H1 (cell line): Measurements from ENCODE around the gene FANK1. TPM values are rescaled to one million over a fixed set of nuclear protein-coding genes. Genes with fewer than 3 reads are reported as not detected.

ENCODE experiments used
- CREB1 ChIP-seq: IDR thresholded peaks from 2 replicates; pipeline ENCODE4 v1.6.1; 2012; ENCODE audit warnings: inconsistent platforms
- TEAD4 ChIP-seq: IDR thresholded peaks from 2 replicates; pipeline ENCODE4 v1.6.1; 2012; ENCODE audit warnings: low read depth, low read length, inconsistent platforms, mixed read lengths
- polyA plus RNA-seq, 7 experiments: library from polyadenylated mRNA; depleted of rRNA in 3 of 7; stranded (reverse) in 5 of 7; unstranded in 2 of 7; fragments of >200 nt in 5 of 7; fragments of 200-250 nt in 2 of 7; gene quantifications; 1 replicate in 5 of 7; 2 replicates in 1 of 7; 4 replicates in 1 of 7; pipeline versions ENCODE4 v1.2.1 to v1.2.3, GENCODE V29; 2011 to 2013; ENCODE audit warnings: missing spikeins in 2 of 7, mixed read lengths in 2 of 7
- total RNA-seq: library from RNA; stranded (reverse); fragmentation: NEBNext Ultra II Directional; extraction: Animal tissue kit (Norgen Biotek cat#: 25700); gene quantifications from 2 replicates; pipeline ENCODE4 v1.2.1, GENCODE V29; 2021
- TF ChIP-seq, protein P1 (sequence below): fragments of 300-600 bp; sonication (generic); IDR thresholded peaks from 2 replicates; pipeline ENCODE4 v1.7.1; 2012; ENCODE audit warnings: low read length, moderate library complexity, mild to moderate bottlenecking, inconsistent platforms; ENCODE audit not compliant: insufficient replicate concordance

FANK1 gene
- total and polyA plus RNA-seq, 2 of the 8 experiments (the other 6 are each of a cell fraction or from before 2014, with no cell fraction given), result 1.2 TPM; not detected in 1

DNA sequence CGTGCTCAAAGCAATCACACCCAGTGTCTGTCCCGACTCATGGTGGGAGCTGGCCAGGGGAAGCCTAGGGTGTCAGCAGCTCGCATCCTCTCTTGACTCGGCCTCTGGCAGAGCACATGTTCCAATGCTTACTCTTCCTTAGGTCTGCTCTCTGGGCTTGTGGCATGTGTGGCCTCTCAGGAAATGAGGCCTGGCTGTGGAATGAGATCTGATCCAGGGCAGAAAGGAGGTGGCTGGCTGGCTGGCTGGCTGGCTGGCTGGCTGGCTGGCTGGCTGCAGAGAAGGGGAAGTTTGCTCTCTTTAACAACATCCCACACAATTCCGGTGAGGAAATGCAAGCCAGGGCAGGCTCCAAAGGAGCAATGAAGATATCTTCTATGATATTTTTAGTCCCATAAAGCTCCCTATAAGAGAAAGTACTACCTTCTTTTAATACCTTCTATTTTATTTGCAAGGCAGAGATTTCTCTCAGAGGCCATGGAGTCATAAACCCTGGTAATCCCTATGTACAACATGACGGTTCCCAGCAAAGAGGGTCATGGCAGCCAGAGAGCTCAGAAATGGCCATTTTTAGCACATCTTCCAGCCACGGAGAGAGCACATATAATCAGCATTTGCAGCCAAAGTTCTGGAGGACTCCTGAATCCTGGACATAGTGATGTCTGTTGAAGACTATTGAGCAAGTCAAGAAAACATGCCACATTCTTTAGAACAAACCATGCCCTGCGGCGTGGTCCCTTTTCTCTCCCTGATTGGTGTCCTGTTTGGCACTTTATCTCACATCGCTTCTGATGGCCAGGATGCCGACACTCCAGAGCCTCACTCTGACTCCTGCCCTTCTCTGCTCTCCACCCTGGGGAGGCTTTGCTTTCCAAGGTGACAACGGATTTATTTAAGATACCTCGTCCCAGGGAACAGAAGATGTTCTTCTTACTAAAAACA, 153.7 kb downstream of the FANK1 start (continued):
- TF ChIP-seq, protein P1, sequence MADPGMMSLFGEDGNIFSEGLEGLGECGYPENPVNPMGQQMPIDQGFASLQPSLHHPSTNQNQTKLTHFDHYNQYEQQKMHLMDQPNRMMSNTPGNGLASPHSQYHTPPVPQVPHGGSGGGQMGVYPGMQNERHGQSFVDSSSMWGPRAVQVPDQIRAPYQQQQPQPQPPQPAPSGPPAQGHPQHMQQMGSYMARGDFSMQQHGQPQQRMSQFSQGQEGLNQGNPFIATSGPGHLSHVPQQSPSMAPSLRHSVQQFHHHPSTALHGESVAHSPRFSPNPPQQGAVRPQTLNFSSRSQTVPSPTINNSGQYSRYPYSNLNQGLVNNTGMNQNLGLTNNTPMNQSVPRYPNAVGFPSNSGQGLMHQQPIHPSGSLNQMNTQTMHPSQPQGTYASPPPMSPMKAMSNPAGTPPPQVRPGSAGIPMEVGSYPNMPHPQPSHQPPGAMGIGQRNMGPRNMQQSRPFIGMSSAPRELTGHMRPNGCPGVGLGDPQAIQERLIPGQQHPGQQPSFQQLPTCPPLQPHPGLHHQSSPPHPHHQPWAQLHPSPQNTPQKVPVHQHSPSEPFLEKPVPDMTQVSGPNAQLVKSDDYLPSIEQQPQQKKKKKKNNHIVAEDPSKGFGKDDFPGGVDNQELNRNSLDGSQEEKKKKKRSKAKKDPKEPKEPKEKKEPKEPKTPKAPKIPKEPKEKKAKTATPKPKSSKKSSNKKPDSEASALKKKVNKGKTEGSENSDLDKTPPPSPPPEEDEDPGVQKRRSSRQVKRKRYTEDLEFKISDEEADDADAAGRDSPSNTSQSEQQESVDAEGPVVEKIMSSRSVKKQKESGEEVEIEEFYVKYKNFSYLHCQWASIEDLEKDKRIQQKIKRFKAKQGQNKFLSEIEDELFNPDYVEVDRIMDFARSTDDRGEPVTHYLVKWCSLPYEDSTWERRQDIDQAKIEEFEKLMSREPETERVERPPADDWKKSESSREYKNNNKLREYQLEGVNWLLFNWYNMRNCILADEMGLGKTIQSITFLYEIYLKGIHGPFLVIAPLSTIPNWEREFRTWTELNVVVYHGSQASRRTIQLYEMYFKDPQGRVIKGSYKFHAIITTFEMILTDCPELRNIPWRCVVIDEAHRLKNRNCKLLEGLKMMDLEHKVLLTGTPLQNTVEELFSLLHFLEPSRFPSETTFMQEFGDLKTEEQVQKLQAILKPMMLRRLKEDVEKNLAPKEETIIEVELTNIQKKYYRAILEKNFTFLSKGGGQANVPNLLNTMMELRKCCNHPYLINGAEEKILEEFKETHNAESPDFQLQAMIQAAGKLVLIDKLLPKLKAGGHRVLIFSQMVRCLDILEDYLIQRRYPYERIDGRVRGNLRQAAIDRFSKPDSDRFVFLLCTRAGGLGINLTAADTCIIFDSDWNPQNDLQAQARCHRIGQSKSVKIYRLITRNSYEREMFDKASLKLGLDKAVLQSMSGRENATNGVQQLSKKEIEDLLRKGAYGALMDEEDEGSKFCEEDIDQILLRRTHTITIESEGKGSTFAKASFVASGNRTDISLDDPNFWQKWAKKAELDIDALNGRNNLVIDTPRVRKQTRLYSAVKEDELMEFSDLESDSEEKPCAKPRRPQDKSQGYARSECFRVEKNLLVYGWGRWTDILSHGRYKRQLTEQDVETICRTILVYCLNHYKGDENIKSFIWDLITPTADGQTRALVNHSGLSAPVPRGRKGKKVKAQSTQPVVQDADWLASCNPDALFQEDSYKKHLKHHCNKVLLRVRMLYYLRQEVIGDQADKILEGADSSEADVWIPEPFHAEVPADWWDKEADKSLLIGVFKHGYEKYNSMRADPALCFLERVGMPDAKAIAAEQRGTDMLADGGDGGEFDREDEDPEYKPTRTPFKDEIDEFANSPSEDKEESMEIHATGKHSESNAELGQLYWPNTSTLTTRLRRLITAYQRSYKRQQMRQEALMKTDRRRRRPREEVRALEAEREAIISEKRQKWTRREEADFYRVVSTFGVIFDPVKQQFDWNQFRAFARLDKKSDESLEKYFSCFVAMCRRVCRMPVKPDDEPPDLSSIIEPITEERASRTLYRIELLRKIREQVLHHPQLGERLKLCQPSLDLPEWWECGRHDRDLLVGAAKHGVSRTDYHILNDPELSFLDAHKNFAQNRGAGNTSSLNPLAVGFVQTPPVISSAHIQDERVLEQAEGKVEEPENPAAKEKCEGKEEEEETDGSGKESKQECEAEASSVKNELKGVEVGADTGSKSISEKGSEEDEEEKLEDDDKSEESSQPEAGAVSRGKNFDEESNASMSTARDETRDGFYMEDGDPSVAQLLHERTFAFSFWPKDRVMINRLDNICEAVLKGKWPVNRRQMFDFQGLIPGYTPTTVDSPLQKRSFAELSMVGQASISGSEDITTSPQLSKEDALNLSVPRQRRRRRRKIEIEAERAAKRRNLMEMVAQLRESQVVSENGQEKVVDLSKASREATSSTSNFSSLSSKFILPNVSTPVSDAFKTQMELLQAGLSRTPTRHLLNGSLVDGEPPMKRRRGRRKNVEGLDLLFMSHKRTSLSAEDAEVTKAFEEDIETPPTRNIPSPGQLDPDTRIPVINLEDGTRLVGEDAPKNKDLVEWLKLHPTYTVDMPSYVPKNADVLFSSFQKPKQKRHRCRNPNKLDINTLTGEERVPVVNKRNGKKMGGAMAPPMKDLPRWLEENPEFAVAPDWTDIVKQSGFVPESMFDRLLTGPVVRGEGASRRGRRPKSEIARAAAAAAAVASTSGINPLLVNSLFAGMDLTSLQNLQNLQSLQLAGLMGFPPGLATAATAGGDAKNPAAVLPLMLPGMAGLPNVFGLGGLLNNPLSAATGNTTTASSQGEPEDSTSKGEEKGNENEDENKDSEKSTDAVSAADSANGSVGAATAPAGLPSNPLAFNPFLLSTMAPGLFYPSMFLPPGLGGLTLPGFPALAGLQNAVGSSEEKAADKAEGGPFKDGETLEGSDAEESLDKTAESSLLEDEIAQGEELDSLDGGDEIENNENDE, result no peak
- TF ChIP-seq TEAD4 (no peak), CREB1 (no peak)
